Measurements from ENCODE around the gene HMX1.

DNA sequence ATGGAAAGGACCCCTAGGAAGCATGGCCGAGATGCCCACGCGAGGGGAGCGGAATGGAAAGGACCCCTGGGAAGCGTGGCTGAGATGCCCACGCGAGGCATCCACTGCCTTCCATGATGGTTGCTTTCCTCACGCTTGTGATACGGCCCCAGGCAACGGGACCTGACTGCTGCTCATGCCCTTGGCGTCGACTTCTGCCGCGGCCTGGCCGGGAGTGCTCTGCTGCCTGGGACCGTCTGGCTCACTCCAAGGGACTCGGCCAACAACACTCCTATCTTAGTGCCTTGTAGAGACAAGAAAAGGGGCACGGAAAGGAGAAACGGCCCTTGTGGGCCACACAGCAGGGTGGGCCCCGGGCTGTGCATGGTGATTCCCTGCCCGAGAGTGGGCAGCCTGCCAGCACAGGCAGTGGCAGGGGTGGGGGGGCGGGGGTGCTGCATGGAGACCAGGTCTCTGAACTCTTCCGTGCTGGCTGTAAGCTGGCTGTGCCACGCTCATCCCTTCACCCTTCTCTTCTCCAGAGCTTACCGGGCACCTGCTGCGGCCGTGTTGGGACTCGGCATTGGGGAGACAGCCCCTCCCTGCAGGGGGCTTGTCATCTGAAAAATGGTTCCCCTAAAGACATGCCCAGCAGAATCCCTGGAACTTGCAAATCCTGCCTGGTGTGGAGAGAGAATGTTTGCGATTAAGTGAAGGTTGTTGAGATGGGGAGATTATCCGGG lies 38.6 kb upstream of the HMX1 start:
- TF ChIP-seq, protein P1, sequence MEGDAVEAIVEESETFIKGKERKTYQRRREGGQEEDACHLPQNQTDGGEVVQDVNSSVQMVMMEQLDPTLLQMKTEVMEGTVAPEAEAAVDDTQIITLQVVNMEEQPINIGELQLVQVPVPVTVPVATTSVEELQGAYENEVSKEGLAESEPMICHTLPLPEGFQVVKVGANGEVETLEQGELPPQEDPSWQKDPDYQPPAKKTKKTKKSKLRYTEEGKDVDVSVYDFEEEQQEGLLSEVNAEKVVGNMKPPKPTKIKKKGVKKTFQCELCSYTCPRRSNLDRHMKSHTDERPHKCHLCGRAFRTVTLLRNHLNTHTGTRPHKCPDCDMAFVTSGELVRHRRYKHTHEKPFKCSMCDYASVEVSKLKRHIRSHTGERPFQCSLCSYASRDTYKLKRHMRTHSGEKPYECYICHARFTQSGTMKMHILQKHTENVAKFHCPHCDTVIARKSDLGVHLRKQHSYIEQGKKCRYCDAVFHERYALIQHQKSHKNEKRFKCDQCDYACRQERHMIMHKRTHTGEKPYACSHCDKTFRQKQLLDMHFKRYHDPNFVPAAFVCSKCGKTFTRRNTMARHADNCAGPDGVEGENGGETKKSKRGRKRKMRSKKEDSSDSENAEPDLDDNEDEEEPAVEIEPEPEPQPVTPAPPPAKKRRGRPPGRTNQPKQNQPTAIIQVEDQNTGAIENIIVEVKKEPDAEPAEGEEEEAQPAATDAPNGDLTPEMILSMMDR (IDR thresholded peaks at IDR 0.05), result no peak
- TF ChIP-seq POLR2A (IDR thresholded peaks at IDR 0.05), result no peak
